Kidney epithelial cell (primary cell): ENCODE data around the gene MANSC1. TPM values are rescaled to one million over a fixed set of nuclear protein-coding genes. Genes with fewer than 3 reads are reported as not detected.
A peak's percentile ranks its signal among the peaks of the same experiment; 100 is the strongest.

Experiments used
- DNase-seq: peaks from one replicate; pipeline ENCODE4 v3.0.0-alpha.2; 2010; ENCODE audit warnings: low read depth
- H3K27me3 ChIP-seq: 2 replicates; pipeline ENCODE4 v1.6.0; 2011; ENCODE audit warnings: low read length; ENCODE audit not compliant: control insufficient read depth, insufficient read depth
- H3K36me3 ChIP-seq: 2 replicates; pipeline ENCODE4 v1.5.1; 2011; ENCODE audit warnings: low read length; ENCODE audit not compliant: control insufficient read depth, insufficient read depth
- H3K4me3 ChIP-seq: 2 replicates; pipeline ENCODE4 v1.5.1; 2011; ENCODE audit warnings: low read depth, mild to moderate bottlenecking, control low read depth, low read length
- total RNA-seq: library from RNA; depleted of rRNA; stranded (reverse); fragments of >200 nt; gene quantifications from 2 replicates; pipeline ENCODE4 v1.2.3, GENCODE V29; 2015
- TF ChIP-seq, protein P1 (sequence below): IDR thresholded peaks from 2 replicates; pipeline ENCODE4 v1.5.1; 2011; ENCODE audit warnings: mild to moderate bottlenecking, moderate library complexity, low read length, control low read depth, inconsistent platforms; ENCODE audit not compliant: insufficient read depth, poor library complexity, severe bottlenecking

The MANSC1 gene
- total RNA-seq, 1 donor from 2014 or later, result 5.8 TPM

DNA sequence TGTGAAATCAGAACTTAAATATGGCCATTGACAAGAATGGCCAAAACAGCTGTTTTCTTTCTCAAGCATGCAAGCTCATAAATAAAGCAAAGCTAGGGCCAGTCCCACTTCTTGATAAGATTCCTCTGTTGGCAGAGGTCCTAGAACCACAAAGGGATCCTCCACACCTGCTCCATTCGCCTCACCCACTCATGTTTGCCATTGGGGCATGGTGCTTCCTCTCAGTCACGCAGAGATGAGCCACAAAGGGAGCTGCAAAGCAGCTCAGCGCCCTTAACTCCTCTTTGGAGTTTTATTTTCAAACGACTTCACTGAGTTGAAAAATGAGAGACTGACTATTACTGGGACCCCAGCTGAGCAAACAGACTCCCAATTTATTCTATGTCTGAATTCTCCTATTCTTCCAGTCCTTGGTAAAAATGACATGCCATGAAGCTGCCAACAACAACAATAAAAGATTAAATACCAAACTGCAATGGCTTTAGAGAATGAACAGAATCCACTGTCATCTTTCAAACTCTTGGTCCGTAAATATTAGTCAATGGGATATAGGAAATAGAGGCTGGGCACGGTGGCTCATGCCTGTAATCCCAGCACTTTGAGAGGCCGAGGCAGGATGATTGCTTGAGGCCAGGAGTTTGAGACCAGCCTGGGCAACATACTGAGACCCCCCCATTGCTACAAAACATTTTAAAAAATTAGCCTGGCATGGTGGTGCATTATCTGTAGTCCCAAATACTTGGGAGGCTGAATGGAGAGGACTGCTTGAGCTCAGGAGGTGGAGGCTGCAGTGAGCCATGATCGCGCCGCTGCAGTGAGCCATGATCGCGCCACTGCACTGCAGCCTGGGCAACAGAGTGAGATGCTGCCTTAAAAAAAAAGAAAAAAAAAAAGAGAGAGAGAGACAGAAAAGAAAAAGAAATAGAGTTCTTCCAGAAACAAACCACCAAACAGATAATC is 16.4 kb downstream of the MANSC1 start:
- peaks cover 2% of the 10 kb centered on the region for H3K36me3 ChIP-seq
- no peaks in the 10 kb centered on the region for H3K27me3 ChIP-seq
- TF ChIP-seq, protein P1, sequence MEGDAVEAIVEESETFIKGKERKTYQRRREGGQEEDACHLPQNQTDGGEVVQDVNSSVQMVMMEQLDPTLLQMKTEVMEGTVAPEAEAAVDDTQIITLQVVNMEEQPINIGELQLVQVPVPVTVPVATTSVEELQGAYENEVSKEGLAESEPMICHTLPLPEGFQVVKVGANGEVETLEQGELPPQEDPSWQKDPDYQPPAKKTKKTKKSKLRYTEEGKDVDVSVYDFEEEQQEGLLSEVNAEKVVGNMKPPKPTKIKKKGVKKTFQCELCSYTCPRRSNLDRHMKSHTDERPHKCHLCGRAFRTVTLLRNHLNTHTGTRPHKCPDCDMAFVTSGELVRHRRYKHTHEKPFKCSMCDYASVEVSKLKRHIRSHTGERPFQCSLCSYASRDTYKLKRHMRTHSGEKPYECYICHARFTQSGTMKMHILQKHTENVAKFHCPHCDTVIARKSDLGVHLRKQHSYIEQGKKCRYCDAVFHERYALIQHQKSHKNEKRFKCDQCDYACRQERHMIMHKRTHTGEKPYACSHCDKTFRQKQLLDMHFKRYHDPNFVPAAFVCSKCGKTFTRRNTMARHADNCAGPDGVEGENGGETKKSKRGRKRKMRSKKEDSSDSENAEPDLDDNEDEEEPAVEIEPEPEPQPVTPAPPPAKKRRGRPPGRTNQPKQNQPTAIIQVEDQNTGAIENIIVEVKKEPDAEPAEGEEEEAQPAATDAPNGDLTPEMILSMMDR, result no peak
- H3K4me3 ChIP-seq, result no peak overlapping the region
- DNase-seq, result no peak

DNA sequence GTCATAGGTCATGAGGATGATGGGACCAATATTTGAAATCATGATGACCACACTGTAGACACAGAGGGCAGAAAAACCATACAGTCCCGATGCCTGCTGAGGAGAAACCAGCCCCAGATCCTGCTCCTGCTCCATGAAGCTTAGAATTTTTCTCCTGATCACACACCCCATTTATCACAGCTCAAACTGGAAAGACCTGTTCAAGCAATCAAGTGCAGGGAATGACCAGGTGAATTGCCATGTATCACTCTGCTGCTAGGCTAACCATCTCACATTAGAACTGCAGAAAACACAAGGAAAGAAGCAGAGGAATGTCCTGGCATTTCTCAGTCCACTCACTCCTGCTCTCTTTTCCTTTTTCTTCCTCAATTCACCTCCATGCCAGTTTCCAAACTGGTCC is 18.1 kb downstream of the MANSC1 start:
- Histone ChIP-seq H3K4me3 (no peak overlapping the region), H3K27me3 (no peaks in the 10 kb centered on the region), H3K36me3 (peaks cover 2% of the 10 kb centered on the region)
- no peak for DNase-seq
- TF ChIP-seq, protein P1, result no peak

DNA sequence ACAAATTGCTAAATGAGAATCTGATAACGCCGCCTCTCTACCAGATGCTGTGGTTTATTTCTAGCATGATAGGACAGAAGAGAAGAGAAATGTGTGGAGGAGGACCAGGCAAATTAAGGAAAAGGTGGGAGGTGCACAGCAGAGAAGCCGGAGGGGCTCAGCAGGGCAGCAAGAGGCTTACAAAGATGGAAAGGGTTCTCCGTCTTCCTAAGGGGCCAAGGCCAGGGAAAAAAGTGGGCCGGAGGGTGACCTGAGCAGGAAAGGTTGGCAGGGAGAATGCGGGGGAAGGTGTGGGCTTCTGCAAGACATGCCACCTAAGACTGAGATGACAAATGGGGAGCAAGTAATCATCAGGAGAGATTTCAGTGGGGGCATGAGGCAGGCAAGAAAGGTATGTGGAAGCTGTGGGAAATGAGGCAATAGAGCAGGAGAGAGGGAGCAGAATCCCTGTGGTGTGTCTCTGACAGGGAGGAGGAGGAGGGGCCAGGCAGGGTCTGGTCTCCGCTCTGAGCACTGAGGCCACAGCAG is 18.7 kb downstream of the MANSC1 start:
- Histone ChIP-seq H3K4me3 (no peak overlapping the region), H3K36me3 (peaks cover 2% of the 10 kb centered on the region), H3K27me3 (no peaks in the 10 kb centered on the region)
- TF ChIP-seq, protein P1, result no peak
- no peak for DNase-seq

DNA sequence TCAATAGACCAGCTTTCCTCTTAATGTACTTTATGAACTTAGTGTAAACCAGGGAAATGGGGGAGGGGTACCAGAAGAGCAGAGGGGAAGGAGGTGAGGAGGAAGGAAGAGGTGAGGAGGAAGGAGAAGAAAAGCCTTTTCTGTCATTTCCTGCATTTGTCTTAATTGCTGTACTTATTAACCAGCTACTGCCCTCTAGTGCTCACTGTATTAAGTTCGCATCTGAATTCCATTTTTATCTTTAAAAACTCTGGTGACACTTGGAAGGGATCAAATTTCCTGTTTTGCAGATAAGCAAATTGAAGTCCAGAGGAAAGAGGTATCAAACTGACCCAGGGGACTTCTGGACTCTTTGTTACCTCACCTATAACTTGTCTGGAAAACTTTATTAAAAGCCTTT is 22.2 kb downstream of the MANSC1 start:
- no peaks in the 10 kb centered on the region for H3K27me3 ChIP-seq
- no peak overlapping the region for H3K4me3 ChIP-seq
- peaks cover 2% of the 10 kb centered on the region for H3K36me3 ChIP-seq
- TF ChIP-seq, protein P1, result peak; percentile 63
- no peak for DNase-seq

DNA sequence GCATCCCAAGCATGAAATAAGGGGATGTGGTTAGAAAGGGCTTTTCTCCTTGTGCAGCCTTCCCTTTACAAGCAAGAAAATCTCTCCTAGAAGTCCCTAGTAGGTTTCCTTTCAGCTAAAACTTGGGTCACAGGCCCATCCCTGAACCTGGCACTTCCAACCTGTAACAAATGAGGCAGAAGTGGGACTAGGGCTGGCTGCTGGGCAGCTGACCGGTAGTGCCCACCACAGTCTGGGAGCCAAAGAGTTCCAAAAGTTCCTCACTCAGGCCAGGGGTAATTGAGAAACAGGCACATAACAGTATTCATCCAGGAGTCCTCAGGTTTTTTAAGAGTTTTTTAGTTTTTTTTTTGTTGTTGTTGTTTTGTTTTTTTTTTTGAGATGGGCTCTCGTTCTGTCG is 23.8 kb downstream of the MANSC1 start:
- Histone ChIP-seq H3K4me3 (no peak overlapping the region), H3K36me3 (peaks cover 2% of the 10 kb centered on the region), H3K27me3 (no peaks in the 10 kb centered on the region)
- TF ChIP-seq, protein P1, result no peak
- DNase-seq, result no peak
